GM12801 (cell line): ENCODE results near the gene CRHR1.

ENCODE experiments used
- TF ChIP-seq, protein P1 (sequence below): IDR thresholded peaks from one replicate; pipeline ENCODE4 v1.5.1; 2011; ENCODE audit warnings: control low read depth; ENCODE audit not compliant: insufficient read length; ENCODE audit errors: extremely low read depth

CRHR1 gene

DNA sequence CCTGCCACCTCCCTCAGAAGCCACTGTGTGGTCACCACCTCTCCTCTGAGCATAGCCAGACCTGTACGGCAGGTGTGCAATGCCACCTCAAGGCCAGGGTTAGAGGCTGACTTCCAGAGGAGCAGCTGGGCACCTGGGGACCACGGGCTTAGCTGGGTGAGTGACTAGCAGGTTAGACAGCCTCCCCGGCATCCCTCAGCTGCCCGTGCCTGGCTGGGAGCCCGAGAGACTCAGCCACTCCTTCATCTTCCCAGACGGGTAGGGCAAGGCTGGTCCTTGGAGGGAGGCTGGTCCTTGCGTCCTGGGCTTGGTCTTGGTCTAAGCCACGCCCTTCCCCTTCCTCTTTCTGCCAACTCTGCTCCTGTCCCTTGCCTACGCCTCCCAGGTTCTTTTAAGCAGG, 7.8 kb downstream of the CRHR1 start:
- TF ChIP-seq, protein P1, sequence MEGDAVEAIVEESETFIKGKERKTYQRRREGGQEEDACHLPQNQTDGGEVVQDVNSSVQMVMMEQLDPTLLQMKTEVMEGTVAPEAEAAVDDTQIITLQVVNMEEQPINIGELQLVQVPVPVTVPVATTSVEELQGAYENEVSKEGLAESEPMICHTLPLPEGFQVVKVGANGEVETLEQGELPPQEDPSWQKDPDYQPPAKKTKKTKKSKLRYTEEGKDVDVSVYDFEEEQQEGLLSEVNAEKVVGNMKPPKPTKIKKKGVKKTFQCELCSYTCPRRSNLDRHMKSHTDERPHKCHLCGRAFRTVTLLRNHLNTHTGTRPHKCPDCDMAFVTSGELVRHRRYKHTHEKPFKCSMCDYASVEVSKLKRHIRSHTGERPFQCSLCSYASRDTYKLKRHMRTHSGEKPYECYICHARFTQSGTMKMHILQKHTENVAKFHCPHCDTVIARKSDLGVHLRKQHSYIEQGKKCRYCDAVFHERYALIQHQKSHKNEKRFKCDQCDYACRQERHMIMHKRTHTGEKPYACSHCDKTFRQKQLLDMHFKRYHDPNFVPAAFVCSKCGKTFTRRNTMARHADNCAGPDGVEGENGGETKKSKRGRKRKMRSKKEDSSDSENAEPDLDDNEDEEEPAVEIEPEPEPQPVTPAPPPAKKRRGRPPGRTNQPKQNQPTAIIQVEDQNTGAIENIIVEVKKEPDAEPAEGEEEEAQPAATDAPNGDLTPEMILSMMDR: no peak

DNA sequence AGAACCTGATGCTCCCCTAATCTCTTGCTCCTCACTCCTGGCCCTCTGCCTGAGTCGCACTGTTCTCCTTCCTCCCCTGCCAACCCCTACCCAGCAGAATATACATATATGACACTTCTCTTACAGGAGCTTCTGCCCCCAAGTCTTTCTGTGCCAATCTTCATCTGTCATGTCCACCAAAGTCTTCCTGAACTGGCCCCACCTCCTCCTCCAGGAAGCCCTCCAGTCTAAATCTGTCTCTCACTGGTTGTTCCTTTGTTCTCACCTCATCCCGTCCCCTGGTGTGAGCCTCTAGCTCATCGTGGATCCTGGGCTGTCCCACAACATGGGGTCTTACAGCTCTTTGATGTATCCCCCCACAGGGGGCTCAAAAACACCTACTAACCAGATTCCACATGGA, 8.3 kb downstream of the CRHR1 start:
- TF ChIP-seq, protein P1: no peak

DNA sequence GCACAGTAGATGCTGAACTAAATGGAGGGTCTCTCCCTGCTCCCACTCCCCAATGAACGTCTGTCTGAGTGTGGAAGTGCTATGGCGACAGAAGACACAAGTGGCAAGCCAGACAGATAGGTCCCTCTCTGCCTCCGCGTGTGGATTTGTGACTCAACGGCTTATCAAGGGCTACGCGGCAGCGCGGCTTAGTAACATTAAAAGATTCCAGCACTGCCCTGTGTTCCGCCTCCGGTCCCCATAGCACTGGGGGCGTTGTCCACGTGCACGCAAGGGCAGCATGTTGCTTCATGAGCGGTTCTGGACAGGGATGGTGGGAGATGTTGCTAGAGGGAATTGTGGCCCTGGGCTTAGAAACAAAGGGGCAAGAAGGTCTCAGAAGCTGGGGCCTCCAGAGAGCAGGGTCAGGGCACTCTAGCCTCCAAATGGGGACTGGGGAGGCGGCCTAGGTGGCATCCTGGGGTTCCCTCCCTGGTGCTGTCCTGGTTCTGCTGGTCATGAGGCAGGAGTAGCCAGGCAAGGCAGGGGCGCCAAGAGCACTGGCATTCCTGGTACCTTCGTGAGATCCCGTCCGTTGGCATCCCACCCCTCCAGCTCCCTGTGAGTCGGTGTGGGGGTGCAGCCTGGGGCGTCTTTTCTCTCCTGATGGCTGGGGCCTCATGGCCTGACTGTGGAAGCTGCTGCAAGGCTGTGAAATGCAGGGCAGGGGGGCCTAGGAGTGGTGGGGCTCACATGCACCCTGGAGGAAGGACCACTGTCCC, 9.1 kb downstream of the CRHR1 start:
- TF ChIP-seq, protein P1: no peak

DNA sequence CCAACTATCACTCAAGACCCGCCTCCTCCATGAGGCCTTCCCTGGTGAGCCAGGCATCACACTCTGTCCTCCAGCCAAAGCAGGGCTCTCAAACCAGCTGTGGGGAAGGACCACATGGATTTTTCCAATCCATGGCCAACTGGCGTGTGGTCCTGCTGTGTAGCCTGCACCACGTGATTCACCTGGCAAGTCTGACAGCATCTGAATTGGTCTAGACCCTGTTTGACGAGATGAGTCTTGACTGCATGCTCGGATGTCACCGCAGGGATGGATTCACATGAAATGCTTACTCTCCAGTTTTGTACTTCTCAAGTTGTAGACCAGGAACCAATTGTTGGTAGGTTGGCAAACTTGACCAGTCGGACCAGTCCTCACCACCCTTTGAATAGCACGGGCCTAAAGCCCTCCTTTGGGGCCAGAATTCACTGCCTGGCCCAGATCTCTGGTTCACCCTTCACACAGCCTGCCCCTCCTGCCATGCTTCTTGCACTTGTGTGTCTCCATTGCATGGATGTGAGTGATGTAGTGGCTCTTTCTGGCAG, 9.9 kb downstream of the CRHR1 start:
- TF ChIP-seq, protein P1: no peak

DNA sequence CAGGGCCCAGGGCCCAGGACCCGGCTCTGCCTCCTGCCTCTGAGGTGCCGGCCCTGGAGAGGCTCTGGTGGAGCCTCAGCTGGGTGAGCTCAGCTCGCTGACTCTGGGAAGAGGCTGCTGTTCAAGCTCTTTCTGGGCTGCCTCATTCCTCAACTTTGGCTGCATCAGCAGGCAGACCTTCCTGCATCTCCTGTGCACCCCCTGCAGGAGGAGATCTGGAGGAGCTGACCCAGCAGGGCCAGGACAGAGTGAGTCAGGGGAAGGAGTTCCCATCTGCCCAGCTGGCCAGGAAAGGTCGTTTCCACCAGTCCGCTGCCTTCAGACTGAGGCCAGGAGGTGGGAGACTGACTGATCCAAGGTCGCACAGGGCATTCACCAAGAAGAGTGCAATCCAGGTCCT, 10.7 kb downstream of the CRHR1 start:
- TF ChIP-seq, protein P1: no peak

DNA sequence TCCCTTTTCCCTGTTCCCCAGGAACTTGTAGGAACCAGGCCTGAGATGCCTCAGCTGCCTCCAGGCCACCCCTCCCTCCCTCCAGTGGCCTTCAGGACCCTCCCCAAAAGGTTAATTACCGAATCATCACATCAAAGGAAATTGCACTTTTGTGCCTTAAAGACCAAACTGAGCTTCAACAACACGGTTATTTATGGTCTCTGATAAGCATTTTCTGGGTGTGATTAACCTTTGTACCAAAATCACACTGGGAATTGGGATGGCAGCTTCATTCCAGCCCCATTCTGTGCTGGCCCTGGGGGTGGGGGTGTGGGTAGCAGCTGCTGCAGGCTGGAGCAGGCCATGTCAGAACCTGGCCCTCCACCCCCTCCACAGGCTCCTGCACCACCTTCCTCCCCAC, 16.7 kb downstream of the CRHR1 start:
- TF ChIP-seq, protein P1: no peak

DNA sequence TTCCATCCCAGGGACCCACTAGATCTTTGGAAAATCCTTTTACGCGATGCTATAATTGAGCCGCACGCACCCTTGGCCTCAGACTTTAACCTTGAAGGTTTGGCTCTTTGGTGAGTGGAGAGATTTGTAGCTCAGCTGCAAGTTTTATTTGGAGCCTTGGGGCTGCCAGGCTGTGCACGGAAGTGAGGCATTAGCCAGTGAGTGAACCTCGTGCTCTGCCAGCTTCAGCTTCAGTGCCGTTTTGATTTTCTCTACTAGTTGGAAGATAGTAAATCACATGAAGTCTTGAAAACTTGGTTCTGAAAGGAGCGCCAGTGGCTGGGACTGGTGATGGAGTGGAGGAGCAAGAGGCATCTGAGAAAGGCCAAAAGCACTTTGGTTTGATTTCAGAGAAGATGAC, 17.3 kb downstream of the CRHR1 start:
- TF ChIP-seq, protein P1: no peak
